ENCODE data around the gene KLHL29. TPM values are rescaled to one million over a fixed set of nuclear protein-coding genes. Genes with fewer than 3 reads are reported as not detected.

Gene KLHL29
- total RNA-seq, 4 donors from 2014 or later: 2.2 to 3.3 (median 2.7) TPM

DNA sequence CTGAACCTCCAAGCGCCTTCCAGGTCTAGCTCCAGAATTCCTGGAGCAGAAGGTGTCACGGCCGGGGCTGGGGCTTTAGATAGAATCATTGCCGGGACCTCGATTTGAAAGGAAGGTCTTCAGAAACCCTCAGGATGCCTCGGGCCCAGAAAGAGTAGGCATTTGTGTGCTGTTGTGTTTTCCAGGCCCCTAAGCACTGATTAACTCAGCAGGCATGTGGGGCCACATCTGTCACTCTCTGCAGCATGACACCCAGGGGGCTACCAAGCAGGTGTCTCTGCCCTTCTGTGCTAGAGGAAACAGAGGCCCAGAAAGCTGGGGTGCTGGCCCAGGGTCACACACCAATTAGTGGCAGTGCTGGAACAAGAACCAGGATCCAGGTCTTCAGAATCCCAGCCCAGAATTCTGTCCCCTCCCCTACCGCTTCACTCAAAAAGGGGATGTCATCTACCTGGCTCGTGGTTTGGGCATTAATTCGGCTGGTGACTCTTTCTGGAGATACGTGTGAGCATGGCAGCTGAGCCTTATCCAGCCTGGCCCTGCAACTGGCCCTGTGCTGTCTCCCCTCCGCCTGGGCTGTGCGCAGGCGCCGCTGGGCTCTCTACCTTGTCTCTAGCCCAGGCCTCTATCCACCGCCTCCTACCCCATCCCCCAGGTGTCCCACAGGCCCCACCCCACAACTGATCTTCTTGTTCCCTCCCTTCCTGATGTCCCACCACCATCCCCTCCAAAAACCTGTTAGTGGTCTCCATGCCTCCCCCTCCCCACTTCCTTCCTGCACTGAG lies 296.6 kb downstream of the KLHL29 start:
- 90 to 96% methylated on average over 14 to 15 of the region's 15 CpGs for WGBS, 2 donors
- no peak for DNase-seq
- no peaks in the 10 kb centered on the region for H3K27me3 ChIP-seq
- no peaks in the 10 kb centered on the region for H3K9me3 ChIP-seq
- peaks cover 6 to 19% of the 10 kb centered on the region in 2 donors for H3K4me1 ChIP-seq
- H3K36me3 ChIP-seq: no peaks in the 10 kb centered on the region
- H3K27ac ChIP-seq: no peak overlapping the region
- H3K4me3 ChIP-seq (replicated peaks in 1 of 3): no peak overlapping the region
- intact Hi-C loops (cut with DNase I): no loop called here
- TF ChIP-seq POLR2A (IDR thresholded peaks at IDR 0.05): no peak

DNA sequence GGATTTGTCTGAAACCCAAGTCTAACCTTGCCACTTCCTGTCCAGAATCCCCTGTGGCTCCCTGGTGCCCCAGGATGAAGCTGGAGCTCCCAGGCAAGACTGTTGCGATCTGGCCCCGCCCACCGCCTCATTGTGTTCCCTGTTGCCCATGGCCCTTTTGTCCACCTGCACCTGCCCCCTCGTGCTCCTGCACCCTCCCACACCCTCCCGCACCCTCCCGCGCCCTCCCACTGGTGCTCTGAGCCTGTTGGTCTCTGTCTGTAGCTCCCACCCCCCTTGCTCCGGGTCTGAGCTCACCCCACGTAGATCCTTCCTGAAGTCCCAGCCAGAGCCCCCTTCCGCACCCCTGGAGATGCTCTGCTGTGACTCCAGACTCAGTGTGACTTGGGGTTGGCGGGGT lies 297.5 kb downstream of the KLHL29 start:
- Histone ChIP-seq H3K27ac (no peak overlapping the region), H3K9me3 (no peaks in the 10 kb centered on the region), H3K36me3 (no peaks in the 10 kb centered on the region), H3K27me3 (no peaks in the 10 kb centered on the region), H3K4me1 (peaks cover 6 to 19% of the 10 kb centered on the region in 2 donors), H3K4me3 (replicated peaks in 1 of 3) (no peak overlapping the region)
- 92 to 96% methylated on average over 11 of the region's 11 CpGs for WGBS, 2 donors
- intact Hi-C loops (cut with DNase I): no loop called here
- DNase-seq: no peak
- TF ChIP-seq, protein P1, sequence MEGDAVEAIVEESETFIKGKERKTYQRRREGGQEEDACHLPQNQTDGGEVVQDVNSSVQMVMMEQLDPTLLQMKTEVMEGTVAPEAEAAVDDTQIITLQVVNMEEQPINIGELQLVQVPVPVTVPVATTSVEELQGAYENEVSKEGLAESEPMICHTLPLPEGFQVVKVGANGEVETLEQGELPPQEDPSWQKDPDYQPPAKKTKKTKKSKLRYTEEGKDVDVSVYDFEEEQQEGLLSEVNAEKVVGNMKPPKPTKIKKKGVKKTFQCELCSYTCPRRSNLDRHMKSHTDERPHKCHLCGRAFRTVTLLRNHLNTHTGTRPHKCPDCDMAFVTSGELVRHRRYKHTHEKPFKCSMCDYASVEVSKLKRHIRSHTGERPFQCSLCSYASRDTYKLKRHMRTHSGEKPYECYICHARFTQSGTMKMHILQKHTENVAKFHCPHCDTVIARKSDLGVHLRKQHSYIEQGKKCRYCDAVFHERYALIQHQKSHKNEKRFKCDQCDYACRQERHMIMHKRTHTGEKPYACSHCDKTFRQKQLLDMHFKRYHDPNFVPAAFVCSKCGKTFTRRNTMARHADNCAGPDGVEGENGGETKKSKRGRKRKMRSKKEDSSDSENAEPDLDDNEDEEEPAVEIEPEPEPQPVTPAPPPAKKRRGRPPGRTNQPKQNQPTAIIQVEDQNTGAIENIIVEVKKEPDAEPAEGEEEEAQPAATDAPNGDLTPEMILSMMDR (IDR thresholded peaks at IDR 0.05): no peak
- TF ChIP-seq POLR2A (IDR thresholded peaks at IDR 0.05): no peak

DNA sequence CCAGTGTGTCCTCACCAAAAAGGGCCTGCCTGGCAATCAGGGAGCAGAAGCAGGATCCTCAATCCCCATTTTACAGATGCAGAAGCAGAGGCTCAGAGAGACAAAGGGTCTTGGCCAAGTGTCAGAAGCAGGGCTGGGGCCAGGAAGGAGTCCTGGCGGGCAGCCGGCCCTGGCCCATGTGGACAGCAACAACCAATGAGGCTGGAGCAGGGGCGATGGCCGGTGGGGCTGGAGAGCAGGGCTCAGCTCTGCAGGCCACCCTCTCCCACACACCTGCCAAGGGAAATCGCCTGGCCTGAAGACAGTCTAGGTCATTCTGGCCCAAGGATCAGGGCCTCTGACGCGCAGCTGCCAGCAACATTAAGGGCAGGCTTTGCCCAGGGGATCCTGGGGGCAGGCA lies 298.0 kb downstream of the KLHL29 start:
- no peaks in the 10 kb centered on the region for H3K27me3 ChIP-seq
- no peak overlapping the region for H3K27ac ChIP-seq
- intact Hi-C loops (cut with DNase I): no loop called here
- 74 to 94% methylated on average over 3 to 7 of the region's 7 CpGs for WGBS, 2 donors
- peaks cover 6 to 19% of the 10 kb centered on the region in 2 donors for H3K4me1 ChIP-seq
- no peak overlapping the region for H3K4me3 ChIP-seq (replicated peaks in 1 of 3)
- no peaks in the 10 kb centered on the region for H3K9me3 ChIP-seq
- H3K36me3 ChIP-seq: no peaks in the 10 kb centered on the region
- no peak for DNase-seq
- no peak for TF ChIP-seq POLR2A (IDR thresholded peaks at IDR 0.05)
- TF ChIP-seq, protein P1 (IDR thresholded peaks at IDR 0.05): no peak

DNA sequence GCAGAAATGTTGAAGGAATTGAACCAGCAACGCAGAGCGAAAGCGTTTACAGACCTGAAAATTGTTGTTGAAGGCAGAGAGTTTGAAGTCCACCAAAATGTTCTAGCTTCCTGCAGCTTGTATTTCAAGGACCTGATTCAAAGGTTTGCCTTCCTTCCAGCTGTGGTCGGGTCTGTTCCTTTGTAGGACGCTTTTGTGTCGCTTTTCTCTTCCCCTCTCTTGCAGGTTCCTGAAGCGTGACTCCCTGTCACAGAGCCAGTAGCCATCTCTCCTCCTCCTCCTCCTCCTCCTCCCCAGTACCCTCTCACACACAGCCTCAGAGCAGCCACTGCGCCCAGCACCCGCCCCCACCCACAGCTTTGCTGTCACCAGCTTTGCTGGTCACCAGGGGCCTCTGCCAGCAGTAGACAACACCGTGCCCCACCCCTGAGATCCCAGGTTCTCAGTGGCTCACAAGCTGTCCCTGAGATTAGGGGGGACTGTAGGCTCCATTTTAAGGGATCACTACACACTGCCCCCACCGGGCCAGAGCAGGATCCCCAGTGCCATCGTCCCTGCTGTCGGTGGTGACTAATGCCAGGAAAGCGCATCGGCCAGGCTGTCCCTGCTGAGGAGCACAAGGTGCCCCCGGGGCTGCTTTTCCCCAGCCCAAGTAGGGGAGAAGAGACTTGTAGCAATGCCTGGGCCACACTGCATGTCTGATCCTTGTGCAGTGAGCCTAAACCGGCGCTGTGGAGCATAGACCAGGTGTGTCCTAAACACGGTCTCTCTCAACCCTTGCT lies 299.6 kb downstream of the KLHL29 start:
- no peaks in the 10 kb centered on the region for H3K27me3 ChIP-seq
- H3K9me3 ChIP-seq: no peaks in the 10 kb centered on the region
- no peak overlapping the region for H3K4me3 ChIP-seq (replicated peaks in 1 of 3)
- peaks cover 6 to 19% of the 10 kb centered on the region in 2 donors for H3K4me1 ChIP-seq
- no peak overlapping the region for H3K27ac ChIP-seq
- intact Hi-C loops (cut with DNase I): no loop called here
- 25 to 32% methylated on average over 12 to 15 of the region's 19 CpGs for WGBS, 2 donors
- DNase-seq: peak; percentile 48
- no peak for TF ChIP-seq POLR2A (IDR thresholded peaks at IDR 0.05)
- TF ChIP-seq, protein P1 (IDR thresholded peaks at IDR 0.05): no peak
- H3K36me3 ChIP-seq: no peaks in the 10 kb centered on the region

DNA sequence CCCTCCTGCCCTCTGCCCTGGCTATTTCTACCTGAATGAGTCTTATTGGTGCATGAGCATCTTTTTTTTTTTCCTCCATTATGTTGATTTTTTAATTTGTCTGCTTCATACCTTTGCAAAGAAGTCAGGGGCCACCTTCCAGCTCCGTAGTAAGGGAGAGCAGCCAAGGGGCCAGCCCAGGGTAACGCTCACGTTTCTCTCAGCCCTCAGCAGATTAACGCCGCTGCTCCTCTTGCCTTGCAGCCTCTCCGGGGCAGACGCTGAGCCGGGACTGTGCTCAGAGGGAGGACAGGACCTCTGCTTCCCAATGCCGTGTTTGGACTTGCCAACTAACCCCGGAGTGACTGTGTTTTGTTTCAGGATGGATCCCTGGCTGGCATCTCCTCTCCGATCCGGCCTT lies 300.2 kb downstream of the KLHL29 start:
- Histone ChIP-seq H3K27ac (no peak overlapping the region), H3K4me3 (replicated peaks in 1 of 3) (no peak overlapping the region), H3K36me3 (no peaks in the 10 kb centered on the region), H3K9me3 (no peaks in the 10 kb centered on the region), H3K4me1 (peaks cover 6 to 19% of the 10 kb centered on the region in 2 donors), H3K27me3 (no peaks in the 10 kb centered on the region)
- intact Hi-C loops (cut with DNase I): no loop called here
- TF ChIP-seq POLR2A (IDR thresholded peaks at IDR 0.05): no peak
- TF ChIP-seq, protein P1 (IDR thresholded peaks at IDR 0.05): no peak
- peak in 1 of 2 donors; percentile 17 for DNase-seq
- 38 to 45% methylated on average over 11 to 12 of the region's 12 CpGs for WGBS, 2 donors

All from thyroid gland (tissue), 4 donors.